GM20431 (cell line): ENCODE results near the gene NDC80.
"Not testable (repeated sequence)": the region's sequence is repeated elsewhere in the genome, so short reads cannot be mapped to it uniquely, and the experiment has no call there.

Experiments
- in situ Hi-C: fragments of 300-500 bp; cut with MseI, MboI; formaldehyde crosslinking; loops from one replicate; pipeline ENCODE4 v1.15.0; 2020; ENCODE audit warnings: low sequenced_read_pairs; ENCODE audit not compliant: unreplicated experiment

NDC80 gene

GRCh38 chr18:2571200-2572170, at the start of gene NDC80, which contains the start of gene METTL4:
TSS of gene NDC80 (plus strand) at chr18:2571557. CDS start at chr18:2572986, 1,429 bp downstream.
TSS of gene METTL4 (minus strand) at chr18:2571505. CDS start at chr18:2567216, 4,289 bp downstream.
- in situ Hi-C loops: no loop called here

- in situ Hi-C loops: loop anchor here (25.0 kb wide), 1 partner anchor 385 kb away; no protein-coding TSS in a partner anchor
These were observed 49.2 kb upstream of the NDC80 start for GRCh38 chr18:2522112-2522511.

- in situ Hi-C loops: loop anchor here (25.0 kb wide), 1 partner anchor 387 kb away; no protein-coding TSS in a partner anchor
These were observed 46.6 kb upstream of the NDC80 start for GRCh38 chr18:2524794-2525198.

GRCh38 chr18:2526329-2526728, 45.0 kb upstream of the NDC80 start:
- in situ Hi-C loops: no loop called here

GRCh38 chr18:2529154-2529553, 42.2 kb upstream of the NDC80 start:
- in situ Hi-C loops: no loop called here

- in situ Hi-C loops: loop anchor here (10.0 kb wide), 1 partner anchor 197 kb away; no protein-coding TSS in a partner anchor
These were observed 39.6 kb upstream of the NDC80 start for GRCh38 chr18:2531751-2532150.

- in situ Hi-C loops: loop anchor here (10.0 kb wide), 1 partner anchor 198 kb away; no protein-coding TSS in a partner anchor
These were observed 38.6 kb upstream of the NDC80 start for GRCh38 chr18:2532797-2533196.

- in situ Hi-C loops: loop anchor here (10.0 kb wide), 1 partner anchor 200 kb away; no protein-coding TSS in a partner anchor
These were observed 36.5 kb upstream of the NDC80 start for GRCh38 chr18:2534906-2535305.

- in situ Hi-C loops: loop anchor here (10.0 kb wide), 1 partner anchor 201 kb away; no protein-coding TSS in a partner anchor
These were observed 35.9 kb upstream of the NDC80 start for GRCh38 chr18:2535419-2535910.

GRCh38 chr18:2536063-2536462, 35.3 kb upstream of the NDC80 start:
- in situ Hi-C loops: loop anchor here (10.0 kb wide), 1 partner anchor 201 kb away; no protein-coding TSS in a partner anchor

- in situ Hi-C loops: loop anchor here (10.0 kb wide), 1 partner anchor 202 kb away; no protein-coding TSS in a partner anchor
These were observed 34.9 kb upstream of the NDC80 start for GRCh38 chr18:2536493-2536892.

GRCh38 chr18:2537296-2537695, 34.1 kb upstream of the NDC80 start:
- in situ Hi-C loops: loop anchor here (10.0 kb wide), 1 partner anchor 202 kb away; no protein-coding TSS in a partner anchor

- in situ Hi-C loops: loop anchor here (10.0 kb wide), 1 partner anchor 203 kb away; no protein-coding TSS in a partner anchor
These were observed 33.1 kb upstream of the NDC80 start for GRCh38 chr18:2538236-2538635.

GRCh38 chr18:2538844-2539243, 32.5 kb upstream of the NDC80 start:
- in situ Hi-C loops: loop anchor here (10.0 kb wide), 1 partner anchor 204 kb away; no protein-coding TSS in a partner anchor

GRCh38 chr18:2540575-2540974, 30.8 kb upstream of the NDC80 start:
- in situ Hi-C loops: no loop called here

GRCh38 chr18:2541925-2542563, 29.3 kb upstream of the NDC80 start:
- in situ Hi-C loops: not testable (repeated sequence)

- in situ Hi-C loops: no loop called here
These were observed 26.2 kb upstream of the NDC80 start for GRCh38 chr18:2545155-2545554.

- in situ Hi-C loops: no loop called here
These were observed 23.8 kb upstream of the NDC80 start for GRCh38 chr18:2547477-2548087.

GRCh38 chr18:2549462-2549861, 21.9 kb upstream of the NDC80 start:
- in situ Hi-C loops: no loop called here

- in situ Hi-C loops: no loop called here
These were observed 19.9 kb upstream of the NDC80 start for GRCh38 chr18:2551425-2551824.
